Measurements from ENCODE around the gene PADI1. TPM values are rescaled to one million over a fixed set of nuclear protein-coding genes. Genes with fewer than 3 reads are reported as not detected.

Gene PADI1
- total RNA-seq, 1 donor from 2014 or later, result not detected

GRCh38 chr1:17251246-17251645 lies 46.3 kb downstream of the PADI1 start:
- H3K27ac Mint-ChIP-seq, result no peak overlapping the region
- no peak overlapping the region for H3K4me3 Mint-ChIP-seq (ENCODE audit: low read depth)
- no peaks in the 10 kb centered on the region for H3K36me3 Mint-ChIP-seq (ENCODE audit: insufficient read depth)
- H3K4me1 Mint-ChIP-seq (ENCODE audit: low read depth), result peaks cover under 1% of the 10 kb centered on the region
- peaks cover 11% of the 10 kb centered on the region for H3K27me3 Mint-ChIP-seq
- no peak for TF ChIP-seq CTCF (IDR thresholded peaks at IDR 0.05; ENCODE audit: unreplicated experiment)
- DNase-seq (ENCODE audit: low spot score, unreplicated experiment), result no peak
- H3K9me3 Mint-ChIP-seq (ENCODE audit: low read depth), result no peaks in the 10 kb centered on the region

GRCh38 chr1:17251701-17252376 lies 46.9 kb downstream of the PADI1 start:
- Mint-ChIP-seq H3K9me3 (ENCODE audit: low read depth) (no peaks in the 10 kb centered on the region), H3K27me3 (peaks cover 11% of the 10 kb centered on the region), H3K36me3 (ENCODE audit: insufficient read depth) (no peaks in the 10 kb centered on the region), H3K4me3 (ENCODE audit: low read depth) (no peak overlapping the region), H3K27ac (no peak overlapping the region), H3K4me1 (ENCODE audit: low read depth) (no peaks in the 10 kb centered on the region)
- no peak for DNase-seq (ENCODE audit: low spot score, unreplicated experiment)
- no peak for TF ChIP-seq CTCF (IDR thresholded peaks at IDR 0.05; ENCODE audit: unreplicated experiment)

- no peak for TF ChIP-seq CTCF (IDR thresholded peaks at IDR 0.05; ENCODE audit: unreplicated experiment)
- Mint-ChIP-seq H3K36me3 (ENCODE audit: insufficient read depth) (no peaks in the 10 kb centered on the region), H3K27ac (no peak overlapping the region), H3K4me1 (ENCODE audit: low read depth) (no peaks in the 10 kb centered on the region), H3K4me3 (ENCODE audit: low read depth) (no peak overlapping the region), H3K9me3 (ENCODE audit: low read depth) (no peaks in the 10 kb centered on the region), H3K27me3 (peaks cover 11% of the 10 kb centered on the region)
- DNase-seq (ENCODE audit: low spot score, unreplicated experiment), result no peak
These were observed 50.4 kb downstream of the PADI1 start for GRCh38 chr1:17255336-17255735.

- DNase-seq (ENCODE audit: low spot score, unreplicated experiment), result no peak
- no peaks in the 10 kb centered on the region for H3K4me1 Mint-ChIP-seq (ENCODE audit: low read depth)
- no peak overlapping the region for H3K4me3 Mint-ChIP-seq (ENCODE audit: low read depth)
- peaks cover 5% of the 10 kb centered on the region for H3K9me3 Mint-ChIP-seq (ENCODE audit: low read depth)
- TF ChIP-seq CTCF (IDR thresholded peaks at IDR 0.05; ENCODE audit: unreplicated experiment), result no peak
- H3K36me3 Mint-ChIP-seq (ENCODE audit: insufficient read depth), result no peaks in the 10 kb centered on the region
- H3K27ac Mint-ChIP-seq, result no peak overlapping the region
- H3K27me3 Mint-ChIP-seq, result peaks cover 8% of the 10 kb centered on the region
These were observed 53.3 kb downstream of the PADI1 start for GRCh38 chr1:17258116-17258757.

GRCh38 chr1:17258758-17259130 lies 53.8 kb downstream of the PADI1 start:
- no peak for TF ChIP-seq CTCF (IDR thresholded peaks at IDR 0.05; ENCODE audit: unreplicated experiment)
- H3K27ac Mint-ChIP-seq, result no peak overlapping the region
- H3K4me1 Mint-ChIP-seq (ENCODE audit: low read depth), result no peaks in the 10 kb centered on the region
- peaks cover 8% of the 10 kb centered on the region for H3K27me3 Mint-ChIP-seq
- H3K36me3 Mint-ChIP-seq (ENCODE audit: insufficient read depth), result no peaks in the 10 kb centered on the region
- no peak overlapping the region for H3K4me3 Mint-ChIP-seq (ENCODE audit: low read depth)
- peaks cover 8% of the 10 kb centered on the region for H3K9me3 Mint-ChIP-seq (ENCODE audit: low read depth)
- no peak for DNase-seq (ENCODE audit: low spot score, unreplicated experiment)

Measured in progenitor cell of endocrine pancreas (in vitro differentiated cells).